ENCODE results near the gene TANGO6.
"Not testable (repeated sequence)": the region's sequence is repeated elsewhere in the genome, so short reads cannot be mapped to it uniquely, and the experiment has no call there.

The TANGO6 gene

DNA sequence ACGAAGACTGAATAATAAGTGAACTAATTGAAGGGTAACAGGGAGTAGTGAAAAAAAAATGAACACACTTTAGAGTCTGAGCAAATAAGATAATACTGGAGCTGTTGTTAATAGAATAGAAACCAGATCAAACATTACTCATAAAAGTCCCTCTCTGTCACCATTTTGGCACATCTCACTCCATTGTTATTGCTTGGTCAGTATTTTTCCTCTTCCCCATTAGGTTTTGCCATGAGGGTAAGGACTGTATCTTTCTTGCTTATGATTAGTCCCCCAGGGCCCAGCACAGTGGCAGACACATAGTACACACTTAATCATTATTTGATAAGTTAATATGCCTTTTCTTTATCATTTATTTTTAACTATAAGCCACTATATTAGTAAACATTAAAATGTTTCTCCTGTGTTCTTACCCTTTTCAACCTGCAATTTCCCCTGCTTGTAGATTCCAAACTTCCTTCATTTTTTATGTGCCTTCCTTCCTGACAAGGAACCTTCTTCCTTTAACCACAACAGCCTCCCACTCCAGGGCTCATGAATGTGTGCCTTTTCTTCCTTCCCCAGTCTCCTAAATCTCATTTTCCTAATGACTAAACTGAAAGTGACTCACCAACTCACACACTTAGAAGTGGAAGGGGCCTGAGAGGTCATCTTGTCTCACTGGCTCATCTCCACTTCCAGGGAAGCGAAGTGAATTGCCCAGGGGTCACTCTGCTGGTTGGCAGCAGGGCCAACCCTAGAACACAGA, 173.9 kb downstream of the TANGO6 start:
- DNase-seq: no peak

GRCh38 chr16:69019811-69020210, 176.5 kb downstream of the TANGO6 start:
- no peak for DNase-seq

DNA sequence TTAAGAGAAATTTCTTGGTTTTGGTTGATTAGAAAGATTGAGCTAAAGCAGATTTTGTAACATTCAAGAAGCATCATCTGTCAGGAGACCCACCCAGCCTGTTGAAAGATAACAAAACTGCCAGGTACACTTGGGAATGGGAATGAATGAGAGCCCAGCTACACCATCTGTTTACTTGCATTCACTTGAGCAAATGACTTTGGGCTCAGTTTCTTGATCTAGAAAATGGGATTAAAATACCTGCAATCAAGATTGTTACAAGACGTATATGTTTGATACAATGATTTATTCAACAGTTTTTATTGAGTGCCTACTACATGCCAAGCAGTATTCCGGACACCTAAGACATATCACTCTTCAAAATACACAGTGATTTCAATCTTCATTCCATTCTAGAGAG, 185.8 kb downstream of the TANGO6 start:
- no peak for DNase-seq

- no peak for DNase-seq
Observed at GRCh38 chr16:69031877-69032301, 188.6 kb downstream of the TANGO6 start.

- no peak for DNase-seq
Observed at GRCh38 chr16:69033151-69033949, 190.0 kb downstream of the TANGO6 start.

- DNase-seq: no peak
Observed at GRCh38 chr16:69035375-69035774, 192.0 kb downstream of the TANGO6 start.

DNA sequence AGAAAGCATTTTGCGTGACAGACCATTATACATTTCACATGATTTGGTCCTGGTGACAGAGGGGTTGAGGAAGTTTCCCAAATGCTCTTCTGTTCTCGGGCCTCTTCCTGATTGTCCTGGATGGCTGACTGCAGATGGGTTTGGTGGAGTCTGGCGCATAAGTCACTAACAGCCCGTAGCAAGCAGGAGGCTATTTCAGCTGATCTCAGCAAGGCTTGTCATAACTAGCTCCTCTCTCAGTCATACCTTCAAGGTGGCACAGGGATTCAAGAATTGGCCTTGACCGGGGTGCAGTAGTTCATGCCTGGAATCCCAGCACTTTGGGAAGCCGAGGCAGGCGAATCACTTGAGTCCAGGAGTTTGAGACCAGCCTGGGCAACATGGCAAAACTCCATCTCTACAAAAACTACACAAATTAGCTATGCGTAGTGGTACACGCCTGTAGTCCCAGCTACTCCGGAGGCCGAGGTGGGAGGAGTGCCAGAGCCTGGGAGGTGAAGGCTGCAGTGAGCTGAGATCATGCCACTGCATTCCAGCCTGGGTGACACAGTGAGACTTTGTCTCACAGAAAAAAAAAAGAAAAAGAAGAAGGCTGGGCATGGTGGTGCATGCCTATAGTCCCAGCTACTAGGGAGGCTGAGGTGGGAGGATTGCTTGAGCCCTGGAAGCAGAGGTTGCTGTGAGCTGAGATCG, 193.2 kb downstream of the TANGO6 start:
- no peak for DNase-seq

- DNase-seq: no peak
Observed at GRCh38 chr16:69037373-69038160, 194.2 kb downstream of the TANGO6 start.

DNA sequence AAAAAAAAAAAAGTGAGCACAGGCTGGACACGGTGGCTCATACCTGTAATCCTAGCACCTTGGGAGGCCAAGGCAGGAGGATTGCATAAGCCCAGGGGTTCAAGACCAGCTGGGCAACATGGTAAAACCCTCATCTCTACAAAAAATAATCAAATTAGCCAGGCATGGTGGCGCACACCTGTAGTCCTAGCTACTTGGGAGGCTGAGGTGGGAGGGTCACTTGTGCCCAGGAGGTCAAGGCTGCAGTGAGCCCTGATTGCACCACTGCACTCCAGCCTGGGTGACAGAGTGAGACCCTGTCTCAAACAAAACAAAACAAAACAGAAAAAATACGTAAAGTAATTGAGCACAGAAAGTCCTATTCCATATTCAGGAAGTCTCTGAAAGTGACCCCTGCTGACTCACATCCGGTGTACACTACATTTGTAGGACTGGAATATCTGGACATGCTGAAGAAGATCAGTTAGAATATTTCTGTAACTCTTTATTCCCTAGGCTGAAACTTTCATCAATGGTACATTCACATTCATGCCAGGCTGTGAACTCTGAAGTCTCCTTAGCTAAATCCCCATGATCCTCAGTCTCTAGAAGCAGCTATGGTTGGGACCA, 196.1 kb downstream of the TANGO6 start:
- peak in 1 of 2 experiments; percentile 44 for DNase-seq

GRCh38 chr16:69040144-69040909, 197.0 kb downstream of the TANGO6 start:
- DNase-seq: peak; percentile 86 to 93

GRCh38 chr16:69048328-69049120, 205.2 kb downstream of the TANGO6 start:
- DNase-seq: peak in 1 of 2 experiments; percentile 9

GRCh38 chr16:69049146-69049545, 205.8 kb downstream of the TANGO6 start:
- DNase-seq: no peak

GRCh38 chr16:69049603-69050375, 206.5 kb downstream of the TANGO6 start:
- DNase-seq: no peak

GRCh38 chr16:69051517-69051830, 208.1 kb downstream of the TANGO6 start:
- not testable (repeated sequence) for DNase-seq

DNA sequence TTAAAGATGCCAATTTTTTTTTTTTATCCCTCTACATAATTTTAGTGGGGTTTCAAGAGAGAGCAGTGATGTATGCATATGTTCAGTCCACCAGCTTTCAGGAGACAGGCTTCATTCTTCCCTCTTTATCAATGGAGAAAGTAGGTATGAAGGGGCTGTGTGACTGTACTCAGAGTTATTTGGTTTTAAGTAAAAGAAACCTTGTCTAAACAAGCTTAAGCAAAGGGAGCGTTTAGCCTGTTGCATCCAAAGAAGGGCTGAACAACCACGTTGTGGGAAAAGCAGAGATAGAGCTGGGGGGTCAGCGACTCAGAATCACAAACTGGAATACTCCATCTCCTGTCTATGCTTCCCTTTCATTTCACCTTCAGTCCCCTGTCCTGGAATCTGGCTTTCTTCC, 211.7 kb downstream of the TANGO6 start:
- no peak for DNase-seq

DNA sequence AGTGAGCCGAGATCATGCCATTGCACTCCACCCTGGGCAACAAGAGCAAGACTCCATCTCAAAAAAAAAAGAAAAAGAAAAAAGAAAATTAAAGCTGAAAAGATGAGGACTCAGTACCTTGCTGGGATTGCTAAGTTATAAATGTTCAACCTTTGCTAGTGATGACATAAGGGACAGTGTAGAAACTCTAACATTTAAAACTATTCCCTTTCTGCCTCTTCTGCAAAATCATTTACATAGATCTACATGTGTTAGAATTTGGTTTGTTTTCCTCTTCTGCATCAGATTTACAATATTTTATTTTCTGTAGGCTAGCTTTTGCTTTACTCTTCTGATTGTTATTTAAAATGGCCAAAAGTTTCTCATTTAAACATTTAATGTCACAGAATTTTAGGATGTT, 212.6 kb downstream of the TANGO6 start:
- no peak for DNase-seq

- DNase-seq: no peak
Observed at GRCh38 chr16:69056421-69056820, 213.1 kb downstream of the TANGO6 start.

- DNase-seq: peak; percentile 62
Observed at GRCh38 chr16:69057400-69058378, 214.4 kb downstream of the TANGO6 start.

DNA sequence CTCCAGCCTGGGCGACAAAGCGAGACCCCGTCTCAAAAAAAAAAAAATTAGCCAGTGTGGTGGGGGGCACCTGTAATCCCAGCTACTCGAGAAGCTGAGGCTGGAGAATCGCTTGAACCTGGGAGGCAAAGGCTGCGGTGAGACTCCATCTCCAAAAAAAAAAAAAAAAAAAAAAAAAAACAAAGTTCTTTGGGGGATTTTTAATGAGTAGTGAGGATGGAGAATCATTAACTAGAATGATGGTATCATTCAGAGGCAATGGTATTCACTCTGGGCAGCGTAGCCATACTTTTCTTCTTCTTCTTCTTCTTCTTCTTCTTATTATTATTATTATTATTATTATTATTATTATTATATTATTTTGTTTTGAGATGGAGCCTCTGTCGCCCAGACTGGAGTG, 220.2 kb downstream of the TANGO6 start:
- not testable (repeated sequence) for DNase-seq
